Lower leg skin (tissue), 3 donors: ENCODE results near the gene ADPRM.

Experiments used
- POLR2A ChIP-seq, 2 donors: fragments of 450-650 bp; IDR thresholded peaks; one replicate each; pipeline ENCODE4 v1.6.1; 2016 to 2017; ENCODE audit warnings: antibody characterized with exemption in 2 of 2, mild to moderate bottlenecking in 1 of 2, moderate library complexity in 1 of 2
- TF ChIP-seq, protein P1 (sequence below), 3 donors: fragments of 450-650 bp; IDR thresholded peaks; one replicate each; pipeline ENCODE4 v1.5.1; 2016; ENCODE audit warnings: antibody characterized with exemption in 3 of 3, mild to moderate bottlenecking in 3 of 3, moderate library complexity in 2 of 3

DNA sequence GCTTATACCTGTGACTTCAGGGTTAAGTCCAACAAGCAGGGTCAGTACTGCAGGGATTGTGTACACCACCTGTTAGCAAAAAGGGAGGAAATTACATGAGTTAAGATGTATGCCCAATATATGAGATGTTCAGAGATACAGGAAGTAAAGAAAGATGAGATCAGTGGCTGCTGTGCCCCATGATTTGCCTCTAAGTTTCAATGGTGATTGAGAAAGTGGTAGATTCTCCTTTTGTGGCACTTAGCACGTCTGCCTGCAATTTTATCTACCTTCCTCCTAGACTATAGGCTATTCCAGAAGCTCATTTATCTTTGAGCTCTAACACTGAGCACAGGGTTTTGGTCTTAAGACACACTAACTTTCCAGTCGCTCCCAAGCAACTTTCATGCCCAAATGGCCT, 28.8 kb downstream of the ADPRM start:
- TF ChIP-seq, protein P1, sequence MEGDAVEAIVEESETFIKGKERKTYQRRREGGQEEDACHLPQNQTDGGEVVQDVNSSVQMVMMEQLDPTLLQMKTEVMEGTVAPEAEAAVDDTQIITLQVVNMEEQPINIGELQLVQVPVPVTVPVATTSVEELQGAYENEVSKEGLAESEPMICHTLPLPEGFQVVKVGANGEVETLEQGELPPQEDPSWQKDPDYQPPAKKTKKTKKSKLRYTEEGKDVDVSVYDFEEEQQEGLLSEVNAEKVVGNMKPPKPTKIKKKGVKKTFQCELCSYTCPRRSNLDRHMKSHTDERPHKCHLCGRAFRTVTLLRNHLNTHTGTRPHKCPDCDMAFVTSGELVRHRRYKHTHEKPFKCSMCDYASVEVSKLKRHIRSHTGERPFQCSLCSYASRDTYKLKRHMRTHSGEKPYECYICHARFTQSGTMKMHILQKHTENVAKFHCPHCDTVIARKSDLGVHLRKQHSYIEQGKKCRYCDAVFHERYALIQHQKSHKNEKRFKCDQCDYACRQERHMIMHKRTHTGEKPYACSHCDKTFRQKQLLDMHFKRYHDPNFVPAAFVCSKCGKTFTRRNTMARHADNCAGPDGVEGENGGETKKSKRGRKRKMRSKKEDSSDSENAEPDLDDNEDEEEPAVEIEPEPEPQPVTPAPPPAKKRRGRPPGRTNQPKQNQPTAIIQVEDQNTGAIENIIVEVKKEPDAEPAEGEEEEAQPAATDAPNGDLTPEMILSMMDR (IDR thresholded peaks at IDR 0.05) = no peak
- no peak for TF ChIP-seq POLR2A (IDR thresholded peaks at IDR 0.05)
